ENCODE results near the gene FAM89A. TPM values are rescaled to one million over a fixed set of nuclear protein-coding genes. Genes with fewer than 3 reads are reported as not detected.

Gene FAM89A
- total RNA-seq, 1 donor from 2014 or later: 16.0 TPM

DNA sequence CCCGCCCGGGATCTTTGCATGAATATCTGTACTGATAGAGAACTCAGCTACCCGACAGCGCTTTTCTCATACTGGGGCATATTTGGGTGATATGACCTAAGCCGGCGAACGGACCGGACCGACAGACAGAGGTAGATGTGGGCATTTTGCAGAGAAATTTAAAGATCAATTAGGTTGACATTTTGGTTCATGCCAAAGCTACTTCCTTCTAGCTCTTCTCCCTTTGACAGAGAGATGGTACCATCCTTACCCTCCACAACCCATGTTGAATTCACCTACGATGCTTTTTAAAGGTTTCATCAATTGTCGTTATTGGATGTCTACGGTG, 60.7 kb downstream of the FAM89A start:
- Mint-ChIP-seq H3K27ac (ENCODE audit: unreplicated experiment) (peak overlapping the region; percentile 53), H3K27me3 (ENCODE audit: low read depth) (no peaks in the 10 kb centered on the region), H3K4me1 (peaks cover 24% of the 10 kb centered on the region), H3K9me3 (no peaks in the 10 kb centered on the region), H3K36me3 (ENCODE audit: low read depth) (no peaks in the 10 kb centered on the region), H3K4me3 (no peak overlapping the region)
- TF ChIP-seq, protein P1, sequence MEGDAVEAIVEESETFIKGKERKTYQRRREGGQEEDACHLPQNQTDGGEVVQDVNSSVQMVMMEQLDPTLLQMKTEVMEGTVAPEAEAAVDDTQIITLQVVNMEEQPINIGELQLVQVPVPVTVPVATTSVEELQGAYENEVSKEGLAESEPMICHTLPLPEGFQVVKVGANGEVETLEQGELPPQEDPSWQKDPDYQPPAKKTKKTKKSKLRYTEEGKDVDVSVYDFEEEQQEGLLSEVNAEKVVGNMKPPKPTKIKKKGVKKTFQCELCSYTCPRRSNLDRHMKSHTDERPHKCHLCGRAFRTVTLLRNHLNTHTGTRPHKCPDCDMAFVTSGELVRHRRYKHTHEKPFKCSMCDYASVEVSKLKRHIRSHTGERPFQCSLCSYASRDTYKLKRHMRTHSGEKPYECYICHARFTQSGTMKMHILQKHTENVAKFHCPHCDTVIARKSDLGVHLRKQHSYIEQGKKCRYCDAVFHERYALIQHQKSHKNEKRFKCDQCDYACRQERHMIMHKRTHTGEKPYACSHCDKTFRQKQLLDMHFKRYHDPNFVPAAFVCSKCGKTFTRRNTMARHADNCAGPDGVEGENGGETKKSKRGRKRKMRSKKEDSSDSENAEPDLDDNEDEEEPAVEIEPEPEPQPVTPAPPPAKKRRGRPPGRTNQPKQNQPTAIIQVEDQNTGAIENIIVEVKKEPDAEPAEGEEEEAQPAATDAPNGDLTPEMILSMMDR (conservative IDR thresholded peaks at IDR 0.05): no peak
- no peak for DNase-seq (ENCODE audit: low read depth, low spot score)

DNA sequence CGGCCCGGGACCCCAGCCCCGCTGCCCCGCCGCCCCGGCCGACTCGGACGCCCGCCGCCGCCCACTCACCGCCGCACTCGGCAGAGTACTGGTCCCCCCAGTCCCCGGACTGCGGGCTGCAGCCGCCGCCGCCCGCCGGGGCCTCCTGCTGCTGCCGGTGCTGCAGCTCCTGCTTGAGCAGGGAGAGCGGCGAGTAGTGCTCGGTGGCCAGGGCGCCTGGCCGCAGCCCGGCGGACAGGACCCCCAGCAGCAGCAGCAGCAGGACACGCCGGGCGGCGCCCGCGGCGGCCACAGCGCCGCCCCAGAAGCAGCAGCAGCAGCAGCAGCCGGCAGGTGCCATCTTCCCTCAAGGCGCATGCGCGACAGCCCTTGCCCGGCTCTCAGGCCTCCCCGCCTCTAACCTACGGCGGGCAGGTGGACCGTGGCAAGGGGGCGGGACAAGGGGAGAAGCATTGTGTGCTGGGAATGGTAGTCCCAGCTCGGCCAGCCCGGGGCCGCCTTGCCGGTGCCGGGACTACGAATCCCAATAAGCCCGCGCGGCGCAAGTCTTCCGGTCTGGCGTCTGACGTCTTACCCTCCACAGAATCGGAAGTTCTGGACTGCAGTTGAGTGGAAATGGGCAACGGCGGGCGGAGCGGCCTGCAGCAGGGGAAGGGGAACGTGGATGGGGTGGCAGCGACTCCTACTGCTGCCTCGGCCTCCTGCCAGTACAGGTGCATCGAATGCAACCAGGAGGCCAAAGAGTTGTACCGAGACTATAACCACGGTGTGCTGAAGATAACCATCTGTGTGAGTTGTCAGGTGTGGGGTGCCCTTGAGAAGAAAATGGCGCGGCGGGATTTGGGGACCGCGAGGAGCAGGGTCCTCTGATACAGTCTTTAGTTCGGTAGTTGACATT, 61.3 kb downstream of the FAM89A start, which contains the start of the genes ARV1 and TTC13:
Gene ARV1 (plus strand): TSS at position 604 of the 898 bp plus-strand sequence. CDS start 12 bp downstream, at position 616.
Gene TTC13 (minus strand): TSS at position 371 of the 898 bp plus-strand sequence. CDS start 31 bp downstream, at position 340.
- Mint-ChIP-seq H3K9me3 (no peaks in the 10 kb centered on the region), H3K27ac (ENCODE audit: unreplicated experiment) (peak within 1 kb of the TSS; percentile 85), H3K4me1 (peaks cover 24% of the 10 kb centered on the region), H3K27me3 (ENCODE audit: low read depth) (no peaks in the 10 kb centered on the region), H3K36me3 (ENCODE audit: low read depth) (no peaks in the 10 kb centered on the region), H3K4me3 (peak within 1 kb of the TSS; percentile 95)
- TF ChIP-seq, protein P1 (conservative IDR thresholded peaks at IDR 0.05): peak; percentile 61
- peak; percentile 93 for DNase-seq (ENCODE audit: low read depth, low spot score)

DNA sequence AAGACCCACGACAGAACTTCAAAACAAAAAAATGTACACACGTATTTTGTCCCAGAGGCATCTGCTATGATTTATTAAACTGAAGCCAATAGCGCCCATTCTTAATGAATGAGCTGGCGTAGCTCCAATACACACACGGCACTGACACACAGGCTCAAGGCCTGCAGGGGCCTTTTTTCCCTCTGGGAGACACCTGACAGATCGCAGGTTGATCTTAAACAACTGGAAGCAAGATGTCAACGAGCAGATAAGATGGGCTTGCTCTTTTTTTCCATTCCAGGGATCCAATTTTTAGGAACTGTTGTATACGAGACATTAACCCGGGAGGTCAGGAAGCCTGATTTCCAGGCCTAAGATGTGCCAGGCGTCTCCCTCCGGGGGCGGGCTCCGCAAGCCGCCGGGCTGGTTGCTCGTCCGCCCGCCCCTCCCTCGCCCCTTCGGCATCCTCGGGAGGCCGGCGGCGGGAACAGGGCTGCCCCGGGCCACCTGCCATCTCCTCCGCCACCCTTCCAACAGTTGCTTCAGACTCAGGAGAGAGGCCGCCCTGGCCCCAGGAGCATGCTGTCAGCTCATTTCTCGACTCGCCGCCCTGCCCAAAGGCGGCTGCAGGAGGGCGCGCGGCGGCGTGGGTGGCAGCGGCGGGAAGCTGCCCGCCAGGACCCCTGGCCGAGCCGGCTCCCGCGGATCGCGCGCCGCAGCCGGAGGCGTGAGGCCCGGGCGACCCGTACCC, 62.1 kb downstream of the FAM89A start:
- Mint-ChIP-seq H3K36me3 (ENCODE audit: low read depth) (no peaks in the 10 kb centered on the region), H3K4me1 (peaks cover 24% of the 10 kb centered on the region), H3K9me3 (no peaks in the 10 kb centered on the region), H3K27me3 (ENCODE audit: low read depth) (no peaks in the 10 kb centered on the region), H3K27ac (ENCODE audit: unreplicated experiment) (peak overlapping the region; percentile 85), H3K4me3 (peak overlapping the region; percentile 95)
- TF ChIP-seq, protein P1 (conservative IDR thresholded peaks at IDR 0.05): no peak
- peak; percentile 25 for DNase-seq (ENCODE audit: low read depth, low spot score)

- Mint-ChIP-seq H3K4me3 (peak overlapping the region; percentile 95), H3K27ac (ENCODE audit: unreplicated experiment) (no peak overlapping the region), H3K27me3 (ENCODE audit: low read depth) (no peaks in the 10 kb centered on the region), H3K9me3 (no peaks in the 10 kb centered on the region), H3K36me3 (ENCODE audit: low read depth) (no peaks in the 10 kb centered on the region), H3K4me1 (peaks cover 24% of the 10 kb centered on the region)
- DNase-seq (ENCODE audit: low read depth, low spot score): no peak
- TF ChIP-seq, protein P1 (conservative IDR thresholded peaks at IDR 0.05): no peak
These were observed 63.0 kb downstream of the FAM89A start for GRCh38 chr1:230976825-230977747.

DNA sequence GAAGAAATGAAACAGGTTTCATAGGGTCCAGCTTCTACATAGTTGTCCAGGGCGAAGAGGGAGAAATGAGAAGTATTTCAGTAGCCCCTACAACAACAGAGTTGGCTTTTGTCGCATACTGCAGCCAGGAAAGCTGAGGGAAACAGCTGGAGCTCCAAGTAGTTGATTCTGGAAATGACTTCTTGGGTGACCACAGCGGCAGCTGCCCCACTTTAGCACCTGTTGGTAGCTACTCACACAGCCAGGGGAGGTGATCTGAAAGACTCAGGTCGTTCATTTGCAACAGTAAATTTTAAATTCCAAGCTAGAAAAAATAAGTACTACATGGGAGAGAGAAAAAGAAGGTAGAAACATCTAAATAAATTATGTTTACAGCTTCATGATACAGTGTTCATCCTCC, 63.7 kb downstream of the FAM89A start:
- TF ChIP-seq, protein P1 (conservative IDR thresholded peaks at IDR 0.05): no peak

More for the DNA sequence above, 63.7 kb downstream of the FAM89A start:
- no peaks in the 10 kb centered on the region for H3K9me3 Mint-ChIP-seq
- no peak for DNase-seq (ENCODE audit: low read depth, low spot score)
- H3K4me3 Mint-ChIP-seq: peak overlapping the region; percentile 83
- H3K27me3 Mint-ChIP-seq (ENCODE audit: low read depth): no peaks in the 10 kb centered on the region
- no peaks in the 10 kb centered on the region for H3K36me3 Mint-ChIP-seq (ENCODE audit: low read depth)
- H3K4me1 Mint-ChIP-seq: peaks cover 24% of the 10 kb centered on the region
- H3K27ac Mint-ChIP-seq (ENCODE audit: unreplicated experiment): no peak overlapping the region
